ENCODE data around the gene ADAMTS16. TPM values are rescaled to one million over a fixed set of nuclear protein-coding genes. Genes with fewer than 3 reads are reported as not detected.

ADAMTS16 gene
- total and polyA plus RNA-seq, 2 experiments from 2014 or later: 2.8 to 15.4 TPM

DNA sequence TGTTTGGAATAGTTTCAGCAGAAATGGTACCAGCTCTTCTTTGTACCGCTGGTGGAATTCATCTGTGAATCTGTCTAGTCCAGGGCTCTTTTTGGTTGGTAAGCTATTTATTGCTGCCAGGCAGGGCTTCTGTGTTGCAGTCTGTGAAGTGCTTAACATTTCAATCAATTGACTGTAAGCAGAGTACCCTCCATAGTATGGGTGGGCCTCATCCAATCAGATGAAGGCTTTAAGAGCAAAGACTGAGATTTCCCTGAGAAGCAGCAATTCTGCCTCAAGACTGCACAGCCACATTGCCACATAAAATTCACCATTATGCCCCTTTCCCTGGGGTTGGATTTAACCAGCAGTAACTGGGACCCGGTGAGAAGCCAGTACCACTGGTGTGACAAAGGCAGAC lies 183.4 kb downstream of the ADAMTS16 start (continued):
- TF ChIP-seq, protein P1, sequence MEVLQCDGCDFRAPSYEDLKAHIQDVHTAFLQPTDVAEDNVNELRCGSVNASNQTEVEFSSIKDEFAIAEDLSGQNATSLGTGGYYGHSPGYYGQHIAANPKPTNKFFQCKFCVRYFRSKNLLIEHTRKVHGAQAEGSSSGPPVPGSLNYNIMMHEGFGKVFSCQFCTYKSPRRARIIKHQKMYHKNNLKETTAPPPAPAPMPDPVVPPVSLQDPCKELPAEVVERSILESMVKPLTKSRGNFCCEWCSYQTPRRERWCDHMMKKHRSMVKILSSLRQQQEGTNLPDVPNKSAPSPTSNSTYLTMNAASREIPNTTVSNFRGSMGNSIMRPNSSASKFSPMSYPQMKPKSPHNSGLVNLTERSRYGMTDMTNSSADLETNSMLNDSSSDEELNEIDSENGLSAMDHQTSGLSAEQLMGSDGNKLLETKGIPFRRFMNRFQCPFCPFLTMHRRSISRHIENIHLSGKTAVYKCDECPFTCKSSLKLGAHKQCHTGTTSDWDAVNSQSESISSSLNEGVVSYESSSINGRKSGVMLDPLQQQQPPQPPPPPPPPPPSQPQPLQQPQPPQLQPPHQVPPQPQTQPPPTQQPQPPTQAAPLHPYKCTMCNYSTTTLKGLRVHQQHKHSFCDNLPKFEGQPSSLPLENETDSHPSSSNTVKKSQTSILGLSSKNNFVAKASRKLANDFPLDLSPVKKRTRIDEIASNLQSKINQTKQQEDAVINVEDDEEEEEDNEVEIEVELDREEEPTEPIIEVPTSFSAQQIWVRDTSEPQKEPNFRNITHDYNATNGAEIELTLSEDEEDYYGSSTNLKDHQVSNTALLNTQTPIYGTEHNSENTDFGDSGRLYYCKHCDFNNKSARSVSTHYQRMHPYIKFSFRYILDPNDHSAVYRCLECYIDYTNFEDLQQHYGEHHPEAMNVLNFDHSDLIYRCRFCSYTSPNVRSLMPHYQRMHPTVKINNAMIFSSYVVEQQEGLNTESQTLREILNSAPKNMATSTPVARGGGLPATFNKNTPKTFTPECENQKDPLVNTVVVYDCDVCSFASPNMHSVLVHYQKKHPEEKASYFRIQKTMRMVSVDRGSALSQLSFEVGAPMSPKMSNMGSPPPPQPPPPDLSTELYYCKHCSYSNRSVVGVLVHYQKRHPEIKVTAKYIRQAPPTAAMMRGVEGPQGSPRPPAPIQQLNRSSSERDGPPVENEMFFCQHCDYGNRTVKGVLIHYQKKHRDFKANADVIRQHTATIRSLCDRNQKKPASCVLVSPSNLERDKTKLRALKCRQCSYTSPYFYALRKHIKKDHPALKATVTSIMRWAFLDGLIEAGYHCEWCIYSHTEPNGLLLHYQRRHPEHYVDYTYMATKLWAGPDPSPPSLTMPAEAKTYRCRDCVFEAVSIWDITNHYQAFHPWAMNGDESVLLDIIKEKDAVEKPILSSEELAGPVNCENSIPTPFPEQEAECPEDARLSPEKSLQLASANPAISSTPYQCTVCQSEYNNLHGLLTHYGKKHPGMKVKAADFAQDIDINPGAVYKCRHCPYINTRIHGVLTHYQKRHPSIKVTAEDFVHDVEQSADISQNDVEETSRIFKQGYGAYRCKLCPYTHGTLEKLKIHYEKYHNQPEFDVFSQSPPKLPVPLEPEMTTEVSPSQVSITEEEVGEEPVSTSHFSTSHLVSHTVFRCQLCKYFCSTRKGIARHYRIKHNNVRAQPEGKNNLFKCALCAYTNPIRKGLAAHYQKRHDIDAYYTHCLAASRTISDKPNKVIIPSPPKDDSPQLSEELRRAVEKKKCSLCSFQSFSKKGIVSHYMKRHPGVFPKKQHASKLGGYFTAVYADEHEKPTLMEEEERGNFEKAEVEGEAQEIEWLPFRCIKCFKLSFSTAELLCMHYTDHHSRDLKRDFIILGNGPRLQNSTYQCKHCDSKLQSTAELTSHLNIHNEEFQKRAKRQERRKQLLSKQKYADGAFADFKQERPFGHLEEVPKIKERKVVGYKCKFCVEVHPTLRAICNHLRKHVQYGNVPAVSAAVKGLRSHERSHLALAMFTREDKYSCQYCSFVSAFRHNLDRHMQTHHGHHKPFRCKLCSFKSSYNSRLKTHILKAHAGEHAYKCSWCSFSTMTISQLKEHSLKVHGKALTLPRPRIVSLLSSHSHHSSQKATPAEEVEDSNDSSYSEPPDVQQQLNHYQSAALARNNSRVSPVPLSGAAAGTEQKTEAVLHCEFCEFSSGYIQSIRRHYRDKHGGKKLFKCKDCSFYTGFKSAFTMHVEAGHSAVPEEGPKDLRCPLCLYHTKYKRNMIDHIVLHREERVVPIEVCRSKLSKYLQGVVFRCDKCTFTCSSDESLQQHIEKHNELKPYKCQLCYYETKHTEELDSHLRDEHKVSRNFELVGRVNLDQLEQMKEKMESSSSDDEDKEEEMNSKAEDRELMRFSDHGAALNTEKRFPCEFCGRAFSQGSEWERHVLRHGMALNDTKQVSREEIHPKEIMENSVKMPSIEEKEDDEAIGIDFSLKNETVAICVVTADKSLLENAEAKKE (CRISPR knock-in tag; IDR thresholded peaks at IDR 0.05): no peak
- TF ChIP-seq NANOG (IDR thresholded peaks at IDR 0.05; ENCODE audit: borderline replicate concordance) (no peak), ZNF331 (CRISPR knock-in tag; IDR thresholded peaks at IDR 0.05; ENCODE audit: low read depth) (no peak), POLR2AphosphoS5 (IDR thresholded peaks at IDR 0.05; ENCODE audit: low read depth) (no peak), EZH2phosphoT487 (IDR thresholded peaks at IDR 0.05; ENCODE audit: unreplicated experiment) (no peak), CREB1 (CRISPR knock-in tag; IDR thresholded peaks at IDR 0.05; ENCODE audit: low read depth) (no peak), ZNF114 (CRISPR knock-in tag; IDR thresholded peaks at IDR 0.05) (no peak)
- TF ChIP-seq, protein P2, sequence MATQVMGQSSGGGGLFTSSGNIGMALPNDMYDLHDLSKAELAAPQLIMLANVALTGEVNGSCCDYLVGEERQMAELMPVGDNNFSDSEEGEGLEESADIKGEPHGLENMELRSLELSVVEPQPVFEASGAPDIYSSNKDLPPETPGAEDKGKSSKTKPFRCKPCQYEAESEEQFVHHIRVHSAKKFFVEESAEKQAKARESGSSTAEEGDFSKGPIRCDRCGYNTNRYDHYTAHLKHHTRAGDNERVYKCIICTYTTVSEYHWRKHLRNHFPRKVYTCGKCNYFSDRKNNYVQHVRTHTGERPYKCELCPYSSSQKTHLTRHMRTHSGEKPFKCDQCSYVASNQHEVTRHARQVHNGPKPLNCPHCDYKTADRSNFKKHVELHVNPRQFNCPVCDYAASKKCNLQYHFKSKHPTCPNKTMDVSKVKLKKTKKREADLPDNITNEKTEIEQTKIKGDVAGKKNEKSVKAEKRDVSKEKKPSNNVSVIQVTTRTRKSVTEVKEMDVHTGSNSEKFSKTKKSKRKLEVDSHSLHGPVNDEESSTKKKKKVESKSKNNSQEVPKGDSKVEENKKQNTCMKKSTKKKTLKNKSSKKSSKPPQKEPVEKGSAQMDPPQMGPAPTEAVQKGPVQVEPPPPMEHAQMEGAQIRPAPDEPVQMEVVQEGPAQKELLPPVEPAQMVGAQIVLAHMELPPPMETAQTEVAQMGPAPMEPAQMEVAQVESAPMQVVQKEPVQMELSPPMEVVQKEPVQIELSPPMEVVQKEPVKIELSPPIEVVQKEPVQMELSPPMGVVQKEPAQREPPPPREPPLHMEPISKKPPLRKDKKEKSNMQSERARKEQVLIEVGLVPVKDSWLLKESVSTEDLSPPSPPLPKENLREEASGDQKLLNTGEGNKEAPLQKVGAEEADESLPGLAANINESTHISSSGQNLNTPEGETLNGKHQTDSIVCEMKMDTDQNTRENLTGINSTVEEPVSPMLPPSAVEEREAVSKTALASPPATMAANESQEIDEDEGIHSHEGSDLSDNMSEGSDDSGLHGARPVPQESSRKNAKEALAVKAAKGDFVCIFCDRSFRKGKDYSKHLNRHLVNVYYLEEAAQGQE (IDR thresholded peaks at IDR 0.05; ENCODE audit: unreplicated experiment): no peak
- TF ChIP-seq, protein P3, sequence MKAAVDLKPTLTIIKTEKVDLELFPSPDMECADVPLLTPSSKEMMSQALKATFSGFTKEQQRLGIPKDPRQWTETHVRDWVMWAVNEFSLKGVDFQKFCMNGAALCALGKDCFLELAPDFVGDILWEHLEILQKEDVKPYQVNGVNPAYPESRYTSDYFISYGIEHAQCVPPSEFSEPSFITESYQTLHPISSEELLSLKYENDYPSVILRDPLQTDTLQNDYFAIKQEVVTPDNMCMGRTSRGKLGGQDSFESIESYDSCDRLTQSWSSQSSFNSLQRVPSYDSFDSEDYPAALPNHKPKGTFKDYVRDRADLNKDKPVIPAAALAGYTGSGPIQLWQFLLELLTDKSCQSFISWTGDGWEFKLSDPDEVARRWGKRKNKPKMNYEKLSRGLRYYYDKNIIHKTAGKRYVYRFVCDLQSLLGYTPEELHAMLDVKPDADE (IDR thresholded peaks at IDR 0.05): no peak
